HG02852 (cell line): ENCODE data around the gene AADACL4.

Experiments
- ATAC-seq: cut with Tn5 transposase; IDR thresholded peaks from one replicate; pipeline ENCODE4 v1.9.1; 2021; ENCODE audit warnings: mild to moderate bottlenecking, moderate library complexity; ENCODE audit not compliant: unreplicated experiment

AADACL4 gene

DNA sequence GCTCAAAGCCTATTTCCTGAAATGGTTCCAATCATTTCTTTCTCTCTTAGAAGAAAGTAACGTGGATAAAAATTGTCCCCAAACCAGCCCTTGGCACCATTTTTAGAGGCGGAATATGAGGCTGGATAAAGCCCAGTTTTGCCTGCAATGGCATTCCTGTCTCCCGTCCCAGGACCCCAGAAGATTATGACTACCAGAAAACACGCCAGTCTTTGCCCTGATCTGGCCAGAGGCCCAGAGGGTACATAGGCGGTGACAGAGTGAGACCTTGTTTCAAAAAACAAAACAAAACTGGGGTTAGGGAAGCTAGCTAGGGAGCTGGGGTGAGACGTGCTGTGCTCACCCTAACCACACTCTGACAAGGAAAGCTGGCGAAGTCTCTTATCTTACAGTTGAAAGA is at the start of gene AADACL4:
Gene AADACL4, plus strand, starts transcription at position 301 of the 400 bp plus-strand sequence. CDS start 462 bp downstream, outside the sequence.
- no peak for ATAC-seq

DNA sequence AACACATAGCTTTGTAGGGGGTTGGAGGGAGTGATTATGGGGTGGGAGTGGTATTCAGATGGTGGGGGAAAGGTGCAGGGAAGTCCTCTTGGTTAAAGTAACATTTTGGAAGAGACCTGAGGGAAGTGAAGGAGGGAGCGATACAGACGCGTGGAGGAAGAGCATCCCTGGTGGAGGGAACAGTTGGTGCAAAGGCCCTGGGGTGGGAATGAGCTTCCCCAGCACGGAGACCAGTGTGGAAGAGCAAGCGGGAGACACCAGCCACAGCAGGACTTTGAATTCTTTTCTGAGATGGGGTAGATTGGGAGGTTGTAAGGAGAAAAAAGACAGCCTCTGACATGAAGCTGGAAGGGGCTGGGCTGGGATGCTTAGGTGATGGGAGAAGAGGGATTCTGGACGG is 49.4 kb upstream of the AADACL4 start:
- no peak for ATAC-seq

DNA sequence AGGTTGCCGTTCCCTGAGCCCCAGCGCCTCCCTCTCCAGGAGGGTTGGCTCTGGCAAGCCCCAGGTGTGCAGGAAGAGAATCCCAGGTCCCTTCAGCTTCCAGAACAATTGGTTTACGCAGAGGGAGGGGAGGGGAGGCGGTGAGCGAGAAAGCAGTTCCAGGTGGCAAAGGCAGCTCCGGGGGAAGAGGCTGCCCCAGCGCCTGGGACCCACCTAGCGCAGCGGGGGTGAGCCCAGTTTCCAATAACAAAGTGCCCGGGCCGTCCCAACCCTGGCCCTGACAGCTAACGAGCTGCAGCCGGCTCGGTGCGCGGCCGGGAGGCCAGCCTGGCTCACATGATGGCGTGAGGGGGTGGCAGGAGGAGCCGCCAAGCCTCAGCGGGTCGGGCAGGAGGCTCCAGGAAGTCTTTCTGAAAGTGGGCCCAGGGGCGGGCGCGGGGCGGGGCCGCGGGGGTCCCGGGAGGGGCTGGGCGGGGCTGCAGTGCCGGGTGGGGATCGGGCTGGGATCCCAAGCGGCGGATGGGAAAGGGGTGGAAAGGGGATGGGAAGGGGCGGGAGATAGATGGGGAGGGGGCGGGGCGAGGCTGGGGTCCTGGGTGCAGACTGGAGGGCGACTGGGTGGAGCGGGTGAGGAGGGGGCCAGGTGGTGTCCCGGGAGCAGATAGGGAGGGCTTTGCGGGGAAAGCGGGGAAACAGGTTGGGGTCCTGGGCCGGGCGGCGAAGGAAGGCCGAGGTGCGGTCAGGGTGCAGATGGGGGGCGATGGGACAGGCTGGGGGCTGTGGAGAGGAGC is 48.7 kb upstream of the AADACL4 start:
- no peak for ATAC-seq

DNA sequence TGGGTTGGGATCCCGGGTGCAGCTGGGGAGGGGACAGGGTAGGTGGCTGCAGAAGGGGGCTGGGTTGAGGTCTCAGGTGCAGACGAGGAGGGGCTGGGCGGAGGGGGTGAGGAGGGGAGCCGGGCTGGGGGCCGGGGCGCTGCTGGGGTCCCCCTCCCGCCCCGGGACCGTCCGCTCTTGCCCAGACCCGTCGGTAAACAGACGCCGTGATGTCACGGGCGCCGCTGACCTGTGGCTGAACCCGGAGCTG is 48.2 kb upstream of the AADACL4 start:
- ATAC-seq: no peak

DNA sequence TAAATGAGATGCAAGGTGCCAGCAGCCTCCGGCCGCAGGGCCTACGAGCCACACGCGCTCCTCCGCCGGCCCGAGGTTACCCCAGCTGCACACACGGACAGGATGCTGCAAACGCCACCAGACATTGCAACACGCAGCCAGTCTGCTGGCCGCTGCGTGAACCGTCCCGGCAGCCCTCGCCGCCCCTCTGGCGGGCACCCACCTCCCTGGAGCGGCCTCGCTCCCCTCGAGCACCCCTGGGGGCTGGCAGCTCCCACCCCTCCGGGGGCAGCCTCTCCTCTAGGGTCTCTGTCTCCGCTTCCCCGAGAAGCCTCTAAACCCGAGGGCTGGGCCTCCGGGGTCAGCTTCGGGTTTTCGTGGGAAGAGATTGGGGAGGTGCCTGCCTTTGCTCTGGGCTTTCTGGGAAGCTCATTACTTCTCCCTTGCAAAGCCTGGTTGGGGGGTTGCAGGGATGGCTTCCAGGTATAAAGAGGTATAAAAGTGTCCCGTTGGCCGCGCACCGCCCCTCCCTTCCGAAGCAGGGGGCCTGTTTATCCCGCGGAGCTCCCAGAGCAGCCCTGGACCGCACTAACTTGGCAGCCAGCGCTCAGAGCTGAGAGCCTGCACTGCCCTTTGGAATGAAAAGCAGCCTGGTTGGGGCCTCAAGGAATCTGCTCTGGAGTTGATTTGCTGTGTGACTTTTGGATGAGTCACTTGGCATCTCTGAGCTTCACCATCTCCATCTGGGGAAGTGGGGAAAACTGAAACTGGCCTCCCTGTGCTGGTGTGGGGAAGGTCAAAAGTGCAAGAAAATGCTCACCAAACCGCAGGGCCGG is 47.7 kb upstream of the AADACL4 start:
- ATAC-seq: no peak

DNA sequence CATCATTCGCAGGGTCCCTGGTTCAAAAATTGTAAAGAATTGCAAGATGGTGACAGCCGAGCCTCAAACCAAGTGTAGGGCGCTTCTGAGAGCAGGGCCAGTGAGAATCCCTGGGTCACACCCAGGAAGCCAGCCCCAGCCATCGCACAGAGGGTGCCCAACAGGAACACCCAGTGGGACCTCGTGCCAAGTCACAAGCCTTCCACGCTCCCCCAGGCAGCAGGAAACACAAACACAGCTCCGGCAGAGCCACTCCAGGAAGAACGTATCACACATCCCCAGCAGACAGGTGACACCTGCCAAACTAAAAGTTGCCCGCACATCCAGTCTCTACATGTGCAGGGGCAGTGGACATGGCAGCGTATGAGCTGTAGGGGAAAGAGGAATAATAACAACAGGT is 46.1 kb upstream of the AADACL4 start:
- ATAC-seq: no peak

DNA sequence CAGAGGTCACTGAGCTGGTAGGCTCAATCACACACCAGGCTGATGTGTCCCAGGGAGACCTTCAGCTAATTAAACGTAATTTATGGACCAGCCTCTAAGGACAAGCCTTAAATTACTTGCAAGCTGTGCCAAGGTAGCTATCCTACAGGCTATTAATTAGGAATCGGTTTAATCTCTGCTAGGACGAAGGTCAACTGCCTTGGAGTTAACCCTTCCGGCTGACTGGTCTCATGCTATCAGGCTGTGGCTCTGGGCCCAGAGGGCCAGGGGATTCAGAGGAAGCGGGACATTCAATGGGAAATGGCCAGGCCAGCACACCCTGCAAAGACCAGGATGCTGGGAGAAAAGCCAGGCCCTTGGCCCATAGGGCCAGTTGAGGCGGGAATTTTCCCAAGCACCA is 44.9 kb upstream of the AADACL4 start:
- no peak for ATAC-seq

DNA sequence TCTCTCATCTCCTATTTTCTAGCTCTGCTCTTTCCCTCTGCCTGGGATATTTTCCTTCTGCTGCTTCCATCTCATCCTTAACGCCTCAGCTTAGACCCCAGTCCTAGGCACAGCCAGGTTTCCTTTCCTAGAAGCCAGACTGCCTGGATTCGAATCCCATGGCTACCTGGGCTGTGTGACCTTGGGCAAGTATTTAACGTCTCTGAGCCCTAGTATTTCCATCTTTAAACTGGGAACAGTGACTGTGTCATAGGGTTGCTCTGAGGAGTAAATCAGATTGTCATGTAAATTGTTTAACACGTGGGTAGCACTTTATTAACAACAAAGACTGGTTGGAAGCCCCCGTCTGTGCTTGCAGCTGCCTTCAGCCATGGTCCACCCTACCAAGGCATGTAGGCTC is 44.2 kb upstream of the AADACL4 start:
- no peak for ATAC-seq

DNA sequence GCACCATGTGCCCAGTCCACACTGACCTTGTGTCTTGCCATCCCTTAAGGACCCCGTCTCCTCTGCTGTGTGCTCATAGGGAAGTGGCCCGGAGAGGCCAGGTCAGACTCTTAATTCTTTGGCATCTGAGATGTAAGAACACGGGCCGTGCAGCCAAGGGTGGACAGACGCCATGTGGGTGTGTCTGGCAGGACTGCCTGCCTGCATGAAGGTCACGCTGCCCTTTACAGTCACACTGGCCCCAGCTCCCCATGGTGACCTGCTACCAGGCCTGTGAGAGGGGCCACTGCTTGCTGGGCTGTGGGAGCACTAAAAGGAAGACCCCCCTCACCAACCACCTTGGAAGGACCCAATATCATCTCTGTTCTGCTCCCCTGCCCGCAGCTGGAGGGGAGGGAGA is 43.5 kb upstream of the AADACL4 start:
- ATAC-seq: no peak

DNA sequence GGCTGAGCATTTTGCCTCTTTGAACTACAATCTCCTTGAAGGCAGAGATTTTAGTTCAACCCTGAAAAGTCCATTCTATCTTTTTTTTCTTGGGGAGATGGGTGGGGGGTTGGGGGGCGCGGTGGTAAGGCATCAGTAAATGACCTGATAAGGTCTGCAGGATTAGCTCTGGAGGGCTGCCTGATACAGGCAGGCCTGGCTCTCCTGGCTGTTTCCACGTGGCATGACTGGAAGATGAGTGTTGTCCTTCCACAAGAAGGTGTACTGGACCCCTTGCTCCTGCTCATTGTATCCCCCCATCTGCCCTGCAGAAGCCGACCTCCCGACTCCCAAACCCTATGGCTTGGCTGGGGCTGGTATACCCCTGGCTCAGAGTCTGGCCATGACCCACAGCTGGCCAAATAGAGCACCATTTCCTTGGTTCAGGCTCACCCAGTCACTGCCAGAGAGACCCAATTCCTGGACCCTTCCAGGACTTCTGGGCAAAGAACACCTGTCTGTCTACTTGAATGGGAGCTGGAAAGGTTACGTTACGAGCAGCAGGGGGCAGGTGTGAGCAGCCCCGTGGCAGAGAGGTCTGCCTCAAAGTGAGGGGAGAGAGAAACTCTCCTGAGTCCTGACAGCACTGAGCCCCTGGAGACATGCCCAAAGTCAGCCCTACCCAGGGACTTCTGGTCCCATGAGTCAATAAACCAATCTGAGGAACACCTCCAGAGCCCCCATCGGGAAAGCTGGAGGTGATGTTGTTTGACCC is 42.8 kb upstream of the AADACL4 start:
- ATAC-seq: no peak

DNA sequence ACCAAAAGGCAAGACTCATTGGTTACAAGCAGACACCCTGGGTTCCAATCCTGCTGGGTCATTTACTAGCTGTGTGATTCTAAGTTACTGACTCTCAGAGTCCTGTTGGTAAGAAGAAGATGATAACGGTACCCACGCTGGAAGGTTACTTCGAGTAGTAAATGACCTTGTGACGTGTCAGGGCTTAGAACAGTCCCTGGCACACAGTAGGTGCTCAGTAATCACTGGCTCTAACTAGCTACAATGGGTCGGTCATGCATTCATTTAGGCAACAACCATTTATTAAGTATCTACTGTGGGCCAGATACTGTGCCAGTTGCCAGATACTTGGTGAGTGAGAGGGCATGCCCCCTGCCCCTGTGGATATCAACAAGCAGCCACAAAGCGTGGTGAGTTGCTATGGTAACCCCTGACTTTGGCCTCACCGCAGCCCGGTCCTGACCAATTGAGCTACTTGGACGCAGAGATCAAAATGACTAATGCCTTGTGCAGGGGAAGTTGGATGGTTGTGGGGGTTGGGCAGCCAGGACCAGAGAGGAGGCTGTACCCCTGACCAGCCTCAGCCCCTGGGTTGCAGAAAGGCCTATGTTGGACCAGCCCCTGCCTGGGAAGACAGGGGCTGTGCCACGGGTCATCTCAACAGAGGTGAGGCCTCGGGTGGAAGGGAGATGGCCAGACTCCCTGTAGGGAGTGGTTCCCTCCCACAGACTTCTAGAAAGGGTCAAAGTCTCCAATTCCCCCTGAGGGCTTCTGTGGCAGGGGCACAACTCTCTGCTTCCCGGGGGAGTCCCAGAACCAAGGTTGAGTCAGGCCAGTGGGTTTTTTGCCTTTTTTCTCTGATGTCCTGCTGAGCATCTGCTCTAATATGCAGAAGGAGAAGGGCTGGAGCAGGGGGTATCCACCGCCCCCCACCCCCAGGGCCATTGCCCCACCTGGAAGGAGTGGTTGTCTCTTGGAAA is 41.9 kb upstream of the AADACL4 start:
- no peak for ATAC-seq

DNA sequence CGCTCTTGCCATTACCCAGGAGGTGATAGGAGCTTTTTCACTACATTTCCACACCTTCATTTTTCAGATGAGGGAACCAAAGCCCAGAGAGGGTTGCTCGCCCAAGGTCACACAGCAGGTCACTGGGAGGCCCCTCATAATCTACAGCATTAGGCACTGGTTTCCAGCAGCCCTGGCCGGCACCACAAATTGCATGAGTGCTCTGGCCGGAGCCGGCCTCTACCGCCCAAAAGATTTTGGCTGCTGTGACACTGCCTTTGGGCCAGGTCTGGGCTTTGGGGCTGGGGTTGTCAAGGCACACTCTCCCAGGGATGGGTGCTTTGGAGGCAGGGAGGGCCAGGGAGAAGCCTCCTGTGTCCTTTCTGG is 41.2 kb upstream of the AADACL4 start:
- ATAC-seq: no peak

DNA sequence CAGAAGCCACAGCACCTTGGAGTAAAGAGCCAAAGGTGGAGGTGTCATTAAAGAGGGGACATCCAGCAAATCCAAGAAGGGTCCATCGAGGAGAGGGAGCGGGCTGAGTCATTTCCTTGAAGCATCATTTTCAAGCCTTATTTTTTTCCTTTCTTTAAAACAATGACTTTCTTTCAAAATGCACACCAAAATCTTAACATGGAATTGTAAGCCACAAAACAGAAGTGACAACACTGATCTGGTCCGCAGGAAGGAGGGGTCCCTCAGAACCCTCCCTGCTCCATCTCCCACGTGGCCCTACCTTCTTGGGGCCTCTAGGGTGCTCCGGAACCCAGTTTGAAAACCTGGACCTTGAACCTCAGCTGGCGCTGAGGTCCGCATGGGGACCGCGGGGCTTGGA is 40.7 kb upstream of the AADACL4 start:
- ATAC-seq: no peak

DNA sequence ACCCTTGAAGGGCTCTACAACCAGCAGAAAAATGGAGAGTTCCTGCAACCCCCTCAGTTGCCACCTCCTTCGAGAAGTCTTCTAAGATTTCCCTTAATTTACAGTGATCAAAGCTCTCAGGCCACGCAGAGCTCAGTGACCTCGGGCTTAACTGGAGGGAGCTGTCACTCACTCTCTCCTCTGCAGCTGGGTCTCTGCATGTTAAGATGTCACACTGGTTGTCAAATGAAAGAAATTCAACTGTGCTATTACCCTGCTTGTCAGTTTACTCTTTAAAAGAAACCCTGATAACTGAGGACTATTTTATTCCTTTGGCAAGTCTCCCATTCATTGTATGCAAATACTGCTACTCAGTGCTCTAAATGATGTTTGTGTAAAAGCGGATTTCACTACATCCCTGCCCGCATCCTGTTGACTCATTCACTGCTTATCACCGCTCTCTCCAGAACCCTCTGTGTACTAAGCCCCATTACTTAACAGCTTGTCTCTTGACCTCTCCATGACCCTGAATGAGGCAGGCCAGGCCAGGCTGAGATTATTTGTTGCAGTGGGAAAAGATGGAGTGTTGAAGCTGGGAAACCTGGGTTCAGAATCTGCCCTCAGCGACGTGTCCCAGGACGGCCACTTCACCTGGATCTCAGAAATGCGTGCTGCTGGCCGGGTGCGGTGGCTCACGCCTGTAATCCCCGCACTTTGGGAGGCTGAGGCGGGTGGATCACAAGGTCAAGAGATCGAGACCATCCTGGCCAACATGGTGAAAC is 39.6 kb upstream of the AADACL4 start:
- no peak for ATAC-seq

DNA sequence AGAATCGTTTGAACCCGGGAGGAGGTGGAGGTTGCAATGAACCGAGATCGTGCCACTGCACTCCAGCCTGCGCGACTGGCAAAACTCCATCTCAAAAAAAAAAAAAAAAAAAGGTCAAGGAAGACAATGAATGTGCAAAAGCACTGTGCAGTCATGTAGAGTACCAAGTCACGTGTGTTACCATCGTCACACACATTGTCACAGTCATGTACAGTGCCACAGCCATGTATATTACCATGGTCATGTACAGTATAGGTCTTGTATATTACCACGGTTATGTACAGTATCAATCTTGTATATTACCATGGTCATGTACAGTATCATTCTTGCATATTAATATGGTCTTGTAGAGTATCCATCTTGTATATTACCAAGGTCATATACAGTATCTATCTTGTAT is 38.9 kb upstream of the AADACL4 start:
- ATAC-seq: no peak

DNA sequence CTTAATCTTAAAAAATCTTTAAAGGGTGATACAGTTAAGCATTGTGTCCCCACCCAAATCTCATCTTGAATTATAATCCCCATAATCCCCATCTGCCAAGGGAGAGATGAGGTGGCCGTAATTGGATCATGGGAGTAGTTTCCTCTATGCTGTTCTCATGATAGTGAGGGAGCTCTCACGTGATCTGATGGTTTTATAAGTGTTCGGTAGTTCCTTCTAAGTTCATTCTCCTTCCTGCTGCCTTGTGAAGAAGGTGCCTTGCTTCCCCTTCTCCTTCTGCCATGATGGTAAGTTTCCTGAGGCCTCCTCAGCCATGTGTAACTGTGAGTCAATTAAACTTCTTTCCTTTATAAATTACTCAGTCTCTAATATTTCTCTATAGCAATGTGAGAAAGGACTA is 36.6 kb upstream of the AADACL4 start:
- ATAC-seq: no peak

DNA sequence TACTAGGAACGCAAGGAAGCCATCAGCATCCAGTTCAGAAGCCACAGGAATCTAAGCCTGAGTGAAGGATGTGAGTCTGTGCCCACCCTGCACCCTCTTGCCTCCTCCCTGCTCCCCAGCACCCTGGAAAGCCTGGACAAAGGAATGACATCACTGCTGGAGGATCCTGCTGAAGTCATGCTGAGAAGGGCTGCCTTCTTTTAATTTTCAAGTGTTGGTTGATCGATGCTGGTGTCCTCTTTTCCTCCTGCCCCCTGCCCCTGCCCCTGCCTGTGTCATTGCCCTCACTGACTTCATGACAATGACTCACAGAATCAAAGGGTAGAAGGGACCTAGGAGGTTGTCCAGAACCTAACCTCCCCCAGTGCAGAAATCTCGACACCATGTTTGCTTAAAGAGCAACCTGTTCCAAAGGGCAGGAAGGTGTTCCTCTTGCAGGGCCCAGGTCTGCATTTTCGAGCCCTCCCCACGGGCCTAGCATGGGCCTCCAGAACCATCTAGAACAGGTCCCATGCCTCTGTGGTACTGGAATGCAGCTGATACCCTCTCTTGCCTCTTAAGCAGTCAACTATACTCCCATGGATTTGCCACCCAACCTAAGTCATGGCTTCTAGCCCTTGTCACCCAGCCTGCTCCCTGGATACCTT is 35.5 kb upstream of the AADACL4 start:
- ATAC-seq: no peak

DNA sequence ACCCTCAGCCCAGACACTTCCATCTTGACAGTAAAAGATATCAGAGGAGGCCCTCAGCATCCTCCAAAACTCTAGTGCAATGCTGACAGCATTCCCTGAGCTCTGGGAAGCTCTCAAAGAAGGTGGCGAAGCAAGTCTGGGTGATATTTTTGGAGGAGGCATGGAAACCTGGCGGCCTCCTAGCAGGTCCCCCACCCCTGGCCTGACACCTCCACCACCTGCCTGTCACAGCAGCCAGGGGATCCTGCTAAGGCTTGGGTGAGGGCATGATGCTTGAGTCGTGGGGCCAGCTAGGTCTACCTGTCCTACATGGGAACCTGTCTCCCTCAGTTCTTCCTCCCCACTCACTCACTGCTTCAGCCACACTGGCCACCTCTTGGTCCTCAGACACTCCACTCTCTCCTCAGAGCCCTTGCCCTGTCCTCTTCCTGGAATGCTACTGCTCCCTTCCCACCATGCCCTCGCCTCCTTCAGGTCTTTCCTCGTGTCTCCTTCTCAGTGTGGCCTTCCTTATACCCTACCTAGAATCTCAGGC is 34.3 kb upstream of the AADACL4 start:
- no peak for ATAC-seq

DNA sequence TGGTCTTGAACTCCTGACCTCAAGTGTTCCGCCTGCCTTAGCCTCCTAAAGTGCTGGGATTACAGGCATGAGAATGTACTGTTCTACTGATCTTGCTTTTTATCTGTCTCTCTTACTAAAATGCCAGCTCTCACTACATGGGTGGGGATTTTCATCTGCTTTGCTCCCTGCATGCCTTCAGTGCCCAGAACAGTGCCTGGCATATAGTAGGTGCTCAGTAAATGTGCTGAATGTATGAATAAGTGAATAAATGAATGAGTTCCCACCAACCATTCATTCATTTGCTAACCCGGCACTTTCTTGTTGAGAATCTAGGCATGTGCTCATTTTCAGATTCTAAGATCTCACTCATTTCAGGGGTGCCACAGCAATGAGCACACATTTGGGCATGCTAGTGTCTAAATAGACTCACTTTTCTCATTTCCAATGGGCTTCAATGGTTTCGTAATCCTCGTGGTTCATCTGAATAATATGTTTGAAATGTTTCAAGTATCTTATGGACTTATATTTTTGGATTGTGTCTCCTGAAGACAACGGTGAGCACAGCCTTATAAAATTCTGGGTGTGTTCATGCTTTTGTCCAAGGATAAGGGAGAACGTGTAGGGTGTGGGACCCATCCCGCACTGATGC is 33.5 kb upstream of the AADACL4 start:
- ATAC-seq: no peak
